ENCODE results near the gene SLC6A12.

GRCh38 chr12:164207-164606 is 49.8 kb downstream of the SLC6A12 start:
- TF ChIP-seq SIN3A (IDR thresholded peaks at IDR 0.05; ENCODE audit: borderline replicate concordance, low read depth, low read length) (no peak), TCF12 (IDR thresholded peaks at IDR 0.05) (no peak), CTCF (IDR thresholded peaks at IDR 0.05) (no peak)
